ENCODE measurements around the gene LIFR.
"Not testable (repeated sequence)": the region's sequence is repeated elsewhere in the genome, so short reads cannot be mapped to it uniquely, and the experiment has no call there.

The LIFR gene

GRCh38 chr5:38547257-38547656, 9.2 kb downstream of the LIFR start:
- DNase-seq (ENCODE audit: low spot score) = no peak

DNA sequence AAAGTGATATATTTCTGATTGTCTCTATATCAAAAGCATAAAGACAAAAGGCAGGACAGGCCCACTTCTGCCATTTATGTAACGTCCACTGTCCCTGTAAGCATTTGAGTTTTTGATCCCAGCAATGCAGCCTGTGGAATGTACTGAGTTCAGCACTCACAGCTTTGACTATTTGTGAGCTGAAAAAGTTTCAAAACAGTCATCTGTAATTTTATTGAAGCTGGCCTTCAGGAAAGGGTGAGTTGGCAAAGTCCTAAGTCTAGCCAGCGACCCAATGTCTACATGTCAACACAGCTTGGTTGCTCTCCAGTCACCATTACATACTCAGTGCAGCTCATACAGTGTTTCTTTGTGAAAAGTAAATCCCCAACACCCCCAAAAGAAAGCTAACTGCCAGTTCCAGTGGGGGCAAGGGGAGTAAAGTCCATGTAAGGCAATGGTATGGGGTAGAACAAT, 9.7 kb downstream of the LIFR start:
- no peak for DNase-seq (ENCODE audit: low spot score)

- DNase-seq (ENCODE audit: low spot score) = no peak
These were observed 12.6 kb downstream of the LIFR start for GRCh38 chr5:38543886-38544285.

GRCh38 chr5:38543074-38543473, 13.4 kb downstream of the LIFR start:
- no peak for DNase-seq (ENCODE audit: low spot score)

- no peak for DNase-seq (ENCODE audit: low spot score)
These were observed 15.2 kb downstream of the LIFR start for GRCh38 chr5:38541174-38541725.

DNA sequence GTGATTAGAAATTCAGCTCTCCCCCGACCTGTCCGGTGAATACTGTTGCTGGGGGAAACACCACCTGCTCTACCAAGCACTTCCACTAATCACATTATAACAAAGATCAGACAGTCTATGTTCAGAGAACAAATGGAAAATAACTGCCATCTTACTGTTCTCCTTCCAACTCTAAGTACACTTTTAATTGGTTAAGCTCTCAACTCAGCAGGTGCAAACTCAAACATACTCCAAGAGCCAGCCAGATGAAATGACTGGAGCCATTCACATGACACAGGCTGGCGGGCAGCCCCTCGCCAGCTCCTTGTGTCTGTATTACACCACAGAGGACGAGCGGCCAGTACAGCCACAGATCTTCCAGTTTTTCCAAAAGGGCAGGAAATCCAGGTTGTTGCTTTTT, 16.1 kb downstream of the LIFR start:
- DNase-seq (ENCODE audit: low spot score) = peak; percentile 82

DNA sequence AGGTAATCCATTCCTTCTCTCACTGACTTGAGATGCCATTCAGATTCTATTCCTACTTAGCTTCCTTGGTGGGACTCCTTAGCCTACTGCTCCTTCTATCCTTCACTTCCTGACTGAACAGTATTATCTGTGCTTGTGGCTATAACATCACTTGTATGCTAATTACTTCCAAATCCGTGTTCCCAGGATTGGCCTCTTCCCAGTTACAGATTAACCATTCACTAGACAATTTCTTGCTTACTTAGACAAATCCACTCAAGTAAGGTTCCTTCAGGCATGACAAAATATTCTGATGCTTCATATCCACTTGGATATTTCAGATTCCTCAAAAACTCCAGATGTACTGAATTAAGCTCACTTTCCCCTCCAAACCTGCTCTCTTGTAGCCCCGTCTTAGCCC, 18.3 kb downstream of the LIFR start:
- DNase-seq (ENCODE audit: low spot score) = no peak

DNA sequence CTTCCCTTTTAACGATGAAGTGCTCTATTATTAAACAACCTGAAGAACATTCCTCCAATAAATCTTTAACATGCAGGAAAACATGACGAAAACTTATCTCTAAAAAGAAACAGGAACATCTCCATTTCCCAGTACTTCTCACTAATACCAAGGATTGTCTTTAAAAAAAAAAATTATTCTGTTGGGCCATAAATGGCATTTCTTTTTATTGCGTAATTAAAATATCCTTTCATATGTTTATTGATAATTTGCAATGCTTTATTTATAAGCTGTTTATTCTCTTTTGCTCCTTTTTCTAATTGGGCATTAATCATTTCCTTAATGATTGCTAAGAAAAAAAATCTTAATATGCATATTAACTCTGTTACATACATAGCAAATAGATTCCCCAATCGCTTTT, 18.9 kb downstream of the LIFR start:
- DNase-seq (ENCODE audit: low spot score) = no peak

GRCh38 chr5:38536968-38537367, 19.5 kb downstream of the LIFR start:
- DNase-seq (ENCODE audit: low spot score) = no peak

- DNase-seq (ENCODE audit: low spot score) = no peak
These were observed 20.6 kb downstream of the LIFR start for GRCh38 chr5:38535845-38536244.

GRCh38 chr5:38535248-38535750, 21.1 kb downstream of the LIFR start:
- no peak for DNase-seq (ENCODE audit: low spot score)

DNA sequence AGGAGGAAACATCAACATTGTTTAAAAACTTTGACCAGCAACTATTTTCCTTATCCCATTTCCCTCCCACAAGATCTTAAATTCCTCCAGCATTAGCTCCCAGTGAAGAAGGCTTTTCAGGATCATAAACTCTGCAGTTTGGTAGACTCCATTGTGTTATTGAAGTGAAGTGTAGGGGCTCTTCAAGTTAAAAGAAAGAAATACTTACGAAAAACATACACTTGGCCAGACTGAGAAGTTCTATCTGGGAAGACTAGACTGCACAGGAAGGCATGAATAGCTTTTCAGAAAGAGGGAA, 22.3 kb downstream of the LIFR start:
- DNase-seq (ENCODE audit: low spot score) = no peak

DNA sequence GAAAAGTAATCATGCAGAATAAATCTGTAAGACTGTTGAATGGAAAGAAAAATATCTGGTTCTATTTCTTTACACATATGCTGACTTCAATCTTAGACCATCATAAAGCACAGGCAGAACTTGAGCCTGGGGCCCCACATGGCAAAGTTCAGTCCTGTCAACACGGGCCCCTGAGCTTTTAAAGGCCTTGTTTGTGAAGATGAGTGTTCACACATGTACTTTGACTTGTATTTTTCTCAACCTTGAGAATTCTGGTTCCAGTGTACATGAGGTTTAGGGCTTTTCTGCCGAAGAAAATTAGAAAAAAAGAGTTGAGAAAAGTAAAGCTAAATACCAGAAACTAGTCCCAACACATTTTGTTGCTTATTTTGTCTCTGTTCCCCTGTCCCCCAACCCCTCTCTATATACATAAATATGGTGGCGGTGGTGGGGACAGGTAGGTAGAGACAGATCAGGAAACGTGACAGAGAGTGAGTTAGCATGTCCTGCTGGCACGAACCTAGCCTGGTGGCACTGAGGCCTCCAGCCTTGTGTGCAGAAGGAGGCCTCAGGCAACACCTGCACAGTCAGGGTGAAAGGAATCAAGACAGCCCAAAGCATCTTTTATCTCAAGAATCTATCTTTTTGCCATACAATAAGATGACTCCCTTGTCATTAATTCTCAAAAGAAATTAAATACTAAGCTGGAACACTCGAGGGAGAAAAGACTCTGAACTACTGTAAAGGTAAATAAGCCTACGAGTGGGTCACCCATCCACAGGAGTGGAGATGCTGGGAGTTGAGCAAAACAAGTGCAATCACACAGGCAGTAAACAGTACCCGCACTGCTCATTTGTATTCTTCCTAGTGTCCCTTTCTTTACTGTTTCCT, 22.9 kb downstream of the LIFR start:
- DNase-seq (ENCODE audit: low spot score) = no peak

DNA sequence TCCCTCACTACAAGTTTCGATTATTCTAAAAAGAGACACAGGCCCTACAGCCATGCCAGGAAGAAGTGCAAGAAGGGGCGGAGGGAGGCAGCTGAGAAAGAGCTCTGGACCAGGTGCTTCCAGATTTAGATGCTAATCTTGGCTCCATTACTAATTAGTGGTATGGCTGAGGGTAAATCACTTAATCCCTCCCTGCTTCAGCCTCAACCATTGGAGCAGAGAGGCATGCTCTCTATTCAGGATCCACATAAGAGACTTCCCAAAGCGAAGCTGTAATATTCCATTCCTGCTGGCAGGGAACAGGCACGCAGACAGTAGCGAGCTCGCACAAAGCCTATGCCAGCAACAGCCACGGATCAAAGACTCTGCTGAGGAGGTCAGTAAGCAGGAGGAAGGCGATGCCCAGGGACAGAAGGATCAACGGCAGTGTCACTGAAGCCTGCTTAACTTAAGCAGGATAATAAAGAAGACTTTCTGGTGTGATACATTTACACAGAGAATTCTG, 24.2 kb downstream of the LIFR start:
- DNase-seq (ENCODE audit: low spot score) = peak; percentile 67

- no peak for DNase-seq (ENCODE audit: low spot score)
These were observed 24.9 kb downstream of the LIFR start for GRCh38 chr5:38531518-38531917.

GRCh38 chr5:38529955-38530646, 26.3 kb downstream of the LIFR start:
- no peak for DNase-seq (ENCODE audit: low spot score)

DNA sequence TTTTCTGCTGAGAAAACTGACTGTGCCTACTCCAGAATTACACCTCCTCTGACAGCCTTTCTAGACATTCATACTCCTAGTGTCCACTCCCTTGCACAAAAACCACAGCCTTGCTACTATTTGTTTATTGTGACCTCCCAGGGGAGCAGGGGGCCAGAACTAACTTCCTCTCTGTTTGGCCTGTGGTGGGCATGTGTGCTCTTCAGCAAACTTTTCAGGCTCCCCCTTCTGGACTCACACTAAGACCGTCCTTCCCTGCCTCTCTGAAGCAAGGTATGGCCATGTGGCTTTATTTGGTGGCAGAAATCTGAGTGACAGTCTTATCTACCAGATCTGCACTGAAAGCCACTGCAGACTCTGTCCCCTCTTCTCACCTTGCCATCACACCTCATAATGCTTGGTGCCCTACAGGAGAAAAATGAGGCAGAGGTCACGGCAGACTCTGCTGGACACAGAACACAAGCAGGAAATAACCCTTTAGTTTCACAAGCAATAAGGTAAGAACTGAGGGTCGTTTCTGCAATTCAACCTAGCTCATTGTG, 28.2 kb downstream of the LIFR start:
- no peak for DNase-seq (ENCODE audit: low spot score)

DNA sequence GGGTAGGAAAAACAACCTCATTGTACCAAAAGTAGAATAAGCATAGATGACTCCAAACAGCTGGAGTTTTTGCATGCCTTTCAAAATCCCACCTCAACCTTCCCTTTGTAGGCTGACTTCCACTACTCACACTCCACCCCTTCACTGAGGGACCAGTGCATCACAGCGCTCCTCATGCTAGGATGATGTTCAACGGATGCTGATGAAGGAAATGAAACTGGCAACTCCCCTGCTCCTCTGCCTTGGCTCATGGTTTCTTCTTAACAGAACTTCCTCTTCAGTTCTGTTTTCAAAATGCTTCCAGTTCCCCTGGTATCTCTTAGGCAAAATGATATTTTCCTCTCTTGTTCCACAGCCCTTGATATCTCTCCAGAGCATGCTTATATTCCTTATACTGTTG, 29.0 kb downstream of the LIFR start:
- DNase-seq (ENCODE audit: low spot score) = no peak

DNA sequence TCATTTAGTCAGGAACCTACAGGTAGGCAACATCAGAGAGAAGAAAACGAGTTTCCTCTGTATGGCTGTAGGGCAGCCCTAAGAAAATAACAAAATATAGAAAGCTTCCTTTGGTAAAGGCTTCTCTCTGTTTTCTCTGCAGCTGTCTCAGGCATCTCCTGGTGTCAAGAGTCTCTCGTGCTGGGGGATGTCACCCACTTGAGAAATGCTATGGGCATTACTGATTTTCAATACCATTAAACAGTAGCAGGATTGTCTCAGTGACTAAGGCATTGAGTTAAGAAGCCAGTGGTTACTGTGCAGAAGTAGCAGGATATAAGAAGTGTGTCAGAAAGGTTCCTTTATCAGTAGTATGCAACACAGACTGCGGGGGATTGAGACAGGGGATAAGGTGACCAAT, 32.4 kb downstream of the LIFR start:
- no peak for DNase-seq (ENCODE audit: low spot score)

- no peak for DNase-seq (ENCODE audit: low spot score)
These were observed 37.0 kb downstream of the LIFR start for GRCh38 chr5:38519476-38519875.

- no peak for DNase-seq (ENCODE audit: low spot score)
These were observed 38.1 kb downstream of the LIFR start for GRCh38 chr5:38518341-38518740.

GRCh38 chr5:38516649-38517048, 39.8 kb downstream of the LIFR start:
- not testable (repeated sequence) for DNase-seq (ENCODE audit: low spot score)

DNA sequence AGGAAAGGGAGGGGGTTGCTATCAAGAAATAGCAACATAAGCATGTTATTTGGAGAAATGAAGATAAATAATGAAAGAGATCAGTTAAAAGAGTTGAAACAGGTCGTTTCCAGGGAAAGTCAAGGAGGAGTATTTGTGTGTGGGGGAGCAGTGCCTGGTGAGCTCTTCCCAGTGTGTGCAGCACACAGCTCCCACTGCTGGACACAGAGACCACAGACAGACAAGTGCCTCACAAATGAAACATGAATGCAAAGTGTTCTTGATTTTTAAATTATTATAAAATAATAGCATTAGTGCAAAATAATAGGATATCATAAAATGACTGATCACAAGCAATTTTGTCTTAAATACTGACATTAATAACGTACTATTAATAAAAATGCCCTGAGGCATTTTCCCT, 40.8 kb downstream of the LIFR start:
- no peak for DNase-seq (ENCODE audit: low spot score)

Data from pons (tissue), 1 donor.